Effector CD4-positive, alpha-beta T cell (primary cell): ENCODE measurements around the gene GRAMD1A.

Experiments used
- DNase-seq: peaks from one replicate; pipeline ENCODE4 v3.0.0-alpha.2; 2020

Gene GRAMD1A

GRCh38 chr19:35056513-35057063 is 56.5 kb downstream of the GRAMD1A start:
- DNase-seq = no peak

- DNase-seq = no peak
Measured at GRCh38 chr19:35058370-35058769, 58.2 kb downstream of the GRAMD1A start.

- no peak for DNase-seq
Measured at GRCh38 chr19:35059006-35059798, 59.1 kb downstream of the GRAMD1A start.

- no peak for DNase-seq
Measured at GRCh38 chr19:35059799-35060091, 59.6 kb downstream of the GRAMD1A start.

GRCh38 chr19:35060160-35060855 is 60.2 kb downstream of the GRAMD1A start:
- DNase-seq = no peak

GRCh38 chr19:35061583-35062373 is 61.7 kb downstream of the GRAMD1A start:
- no peak for DNase-seq

- DNase-seq = no peak
Measured at GRCh38 chr19:35062942-35063341, 62.8 kb downstream of the GRAMD1A start.

GRCh38 chr19:35063940-35064818 is 64.1 kb downstream of the GRAMD1A start:
- no peak for DNase-seq

GRCh38 chr19:35065574-35065973 is 65.5 kb downstream of the GRAMD1A start:
- no peak for DNase-seq

GRCh38 chr19:35066121-35066520 is 66.0 kb downstream of the GRAMD1A start:
- DNase-seq = no peak

- DNase-seq = peak; percentile 87
Measured at GRCh38 chr19:35066691-35067563, 66.8 kb downstream of the GRAMD1A start.

GRCh38 chr19:35068941-35069634 is 69.0 kb downstream of the GRAMD1A start:
- no peak for DNase-seq

- no peak for DNase-seq
Measured at GRCh38 chr19:35069696-35070095, 69.6 kb downstream of the GRAMD1A start.

- DNase-seq = no peak
Measured at GRCh38 chr19:35070471-35070870, 70.3 kb downstream of the GRAMD1A start.

GRCh38 chr19:35073516-35073915 is 73.4 kb downstream of the GRAMD1A start:
- DNase-seq = no peak

GRCh38 chr19:35073941-35074340 is 73.8 kb downstream of the GRAMD1A start:
- DNase-seq = no peak

GRCh38 chr19:35074426-35075201 is 74.5 kb downstream of the GRAMD1A start:
- no peak for DNase-seq

- DNase-seq = no peak
Measured at GRCh38 chr19:35075202-35076025, 75.3 kb downstream of the GRAMD1A start.

GRCh38 chr19:35076026-35076370 is 75.9 kb downstream of the GRAMD1A start:
- DNase-seq = no peak
